A549 (cell line): Measurements from ENCODE around the gene OPA1. TPM values are rescaled to one million over a fixed set of nuclear protein-coding genes. Genes with fewer than 3 reads are reported as not detected.

Experiments used
- ATAC-seq, 2 experiments: fragments of 200-7000 bp in 1 of 2; fragments of >200 bp in 1 of 2; cut with Nextera tagmentation in 1 of 2; cut with Tn5 transposase in 1 of 2; 3 replicates each; pipeline versions ENCODE4 v1.8.0 to v1.9.1; 2018 to 2020; ENCODE audit warnings: mild to moderate bottlenecking in 1 of 2, moderate library complexity in 1 of 2
- CTCF ChIA-PET: fragments of 300-600 bp; sonication (Branson Sonifier 250); formaldehyde crosslinking; extraction: SDS; loops from one replicate; lab custom pipeline; 2021; ENCODE audit warnings: antibody characterized with exemption, inconsistent platforms; lab: Yijun Ruan, JAX
- POLR2A ChIA-PET: fragments of 350-600 bp; formaldehyde crosslinking; extraction: SDS; loops from one replicate; lab custom pipeline; 2021; ENCODE audit warnings: antibody characterized with exemption, inconsistent platforms; lab: Yijun Ruan, JAX
- DNase-seq, 2 experiments: peaks; one replicate each; pipeline versions ENCODE4 v3.0.0 to v3.0.0-alpha.2; 2011 to 2016; ENCODE audit warnings: low read depth in 1 of 2, low spot score in 1 of 2
- FAIRE-seq: peaks from 2 replicates; lab custom pipeline; 2011; peaks lifted over from hg19 to GRCh38; lab: Jason Lieb, UNC
- H3K27ac ChIP-seq, 2 experiments: fragments of >200 bp; sonication (Bioruptor Twin); formaldehyde crosslinking; 3 replicates each; pipeline ENCODE4 v1.5.1; 2016 to 2017
- H3K4me1 ChIP-seq: fragments of >200 bp; sonication (Bioruptor Twin); formaldehyde crosslinking; 3 replicates; pipeline ENCODE4 v1.6.1; 2016
- H3K4me2 ChIP-seq: fragments of >200 bp; sonication (Bioruptor Twin); formaldehyde crosslinking; 3 replicates; pipeline ENCODE4 v1.6.1; 2016
- H3K4me3 ChIP-seq: fragments of >200 bp; sonication (Bioruptor Twin); formaldehyde crosslinking; 3 replicates; pipeline ENCODE4 v1.5.1; 2016
- H3K9me3 ChIP-seq: fragments of >200 bp; sonication (Bioruptor Twin); formaldehyde crosslinking; 3 replicates; pipeline ENCODE4 v1.6.1; 2016
- CHD4 ChIP-seq: fragments of 200-600 bp; sonication (generic); IDR thresholded peaks from 2 replicates; pipeline ENCODE4 v1.6.1; 2016; ENCODE audit warnings: antibody characterized with exemption, mild to moderate bottlenecking, borderline replicate concordance
- EHF ChIP-seq: fragments of 250-450 bp; sonication (Bioruptor Pico); IDR thresholded peaks from 2 replicates; pipeline ENCODE4 v1.5.0; 2020; ENCODE audit warnings: mild to moderate bottlenecking
- EHMT2 ChIP-seq: fragments of 200-600 bp; sonication (generic); IDR thresholded peaks from 2 replicates; pipeline ENCODE4 v1.6.1; 2016; ENCODE audit warnings: antibody characterized with exemption, low read depth, mild to moderate bottlenecking, moderate library complexity
- FOXS1 ChIP-seq: fragments of 250-450 bp; sonication (Bioruptor Pico); IDR thresholded peaks from 2 replicates; pipeline ENCODE4 v1.5.0; 2020; ENCODE audit warnings: mild to moderate bottlenecking, moderate library complexity
- GATA3 ChIP-seq: IDR thresholded peaks from 2 replicates; pipeline ENCODE4 v1.6.1; 2012; ENCODE audit warnings: borderline replicate concordance
- HEYL ChIP-seq: fragments of 250-450 bp; sonication (Bioruptor Pico); IDR thresholded peaks from 2 replicates; pipeline ENCODE4 v1.8.0; 2021; ENCODE audit warnings: mild to moderate bottlenecking, moderate library complexity
- MYC ChIP-seq: IDR thresholded peaks from 2 replicates; pipeline ENCODE4 v1.6.1; 2012; ENCODE audit warnings: mild to moderate bottlenecking, inconsistent platforms, low read length, improper control_type of control experiment, borderline replicate concordance
- NR3C1 ChIP-seq: fragments of >200 bp; sonication (Bioruptor Twin); formaldehyde crosslinking; IDR thresholded peaks from 3 replicates; pipeline ENCODE4 v1.6.1; 2017
- POLR2A ChIP-seq: IDR thresholded peaks from 2 replicates; pipeline ENCODE4 v1.6.1; 2012; ENCODE audit warnings: mild to moderate bottlenecking, low read length
- RFX5 ChIP-seq: fragments of 450-650 bp; IDR thresholded peaks from 2 replicates; pipeline ENCODE4 v1.7.1; 2014; ENCODE audit warnings: antibody characterized with exemption, mild to moderate bottlenecking, moderate library complexity
- SREBF2 ChIP-seq: fragments of 450-650 bp; IDR thresholded peaks from 2 replicates; pipeline ENCODE4 v1.6.1; 2014; ENCODE audit warnings: mild to moderate bottlenecking, moderate library complexity
- TP53 ChIP-seq: fragments of 250-450 bp; sonication (Bioruptor Pico); IDR thresholded peaks from 2 replicates; pipeline ENCODE4 v1.5.0; 2021; ENCODE audit warnings: mild to moderate bottlenecking, moderate library complexity
- ZC3H11A ChIP-seq: fragments of 450-650 bp; IDR thresholded peaks from 2 replicates; pipeline ENCODE4 v1.6.1; 2014; ENCODE audit warnings: antibody characterized with exemption, mild to moderate bottlenecking
- ZFP36 ChIP-seq: fragments of 450-650 bp; IDR thresholded peaks from 2 replicates; pipeline ENCODE4 v1.6.1; 2014; ENCODE audit warnings: borderline replicate concordance; ENCODE audit not compliant: partially characterized antibody
- ZNF302 ChIP-seq: fragments of 250-450 bp; sonication (Bioruptor Pico); IDR thresholded peaks from 2 replicates; pipeline ENCODE4 v1.9.0; 2021; ENCODE audit warnings: inconsistent platforms, mild to moderate bottlenecking, moderate library complexity
- WGBS: methylation state at CpG from one replicate; pipeline ENCODE4 v1.1.6; 2017; ENCODE audit errors: missing lambda C conversion rate; 5-methylcytosine and 5-hydroxymethylcytosine counted together
- polyA plus RNA-seq, 4 experiments: library from polyadenylated mRNA; depleted of rRNA in 3 of 4; stranded (reverse); fragments of >200 nt; fragmentation: RNase III in 1 of 4; extraction: RNeasy Plus Mini Kit Qiagen cat#74134 plus additional on column Dnase treatment in 1 of 4; gene quantifications; 2 replicates in 3 of 4; 3 replicates in 1 of 4; pipeline ENCODE4 v1.2.3, GENCODE V29; 2011 to 2017
- TF ChIP-seq, protein P1 (sequence below): fragments of >200 bp; sonication (Bioruptor Twin); formaldehyde crosslinking; IDR thresholded peaks from 2 replicates; pipeline ENCODE4 v1.6.1; 2016
- TF ChIP-seq, protein P2 (sequence below): fragments of 250-450 bp; sonication (Bioruptor Pico); IDR thresholded peaks from 2 replicates; pipeline ENCODE4 v1.5.0; 2020; ENCODE audit warnings: low read depth, mild to moderate bottlenecking, moderate library complexity
- TF ChIP-seq, protein P3 (sequence below): IDR thresholded peaks from 2 replicates; pipeline ENCODE4 v1.6.1; 2012

The OPA1 gene
- polyA plus RNA-seq, 2 of the 4 experiments (the other 2 are of a cell fraction), result 31.7 to 54.4 TPM

DNA sequence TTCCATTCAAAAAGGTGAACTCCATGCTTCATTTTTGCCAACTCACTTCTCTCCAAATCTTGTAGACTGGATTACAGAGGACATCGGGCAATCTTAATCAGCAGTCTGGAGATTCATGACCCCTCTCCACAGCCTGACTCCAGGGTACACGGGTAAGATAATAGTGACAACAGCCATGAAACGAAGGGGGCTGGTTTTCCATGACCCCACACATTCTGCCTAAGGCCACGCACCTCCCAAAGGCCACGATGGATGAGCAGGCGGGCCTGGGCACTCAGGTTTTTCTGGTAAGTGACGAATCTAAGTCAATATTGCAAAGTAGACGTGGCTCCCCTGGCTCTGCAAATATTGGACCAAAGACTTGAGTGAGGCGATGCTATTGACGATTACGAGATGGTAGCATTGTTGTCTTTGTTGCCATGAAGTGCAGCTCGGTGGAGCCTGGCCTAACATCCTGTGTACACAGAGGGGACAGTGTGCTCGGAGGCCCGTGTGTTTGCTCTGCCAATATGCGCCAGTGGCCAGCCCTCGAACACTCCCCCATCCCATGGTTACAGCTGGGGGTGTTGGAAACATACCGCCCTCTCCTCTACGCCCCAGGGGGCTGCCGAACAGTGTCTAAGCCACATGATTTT is 119.1 kb downstream of the OPA1 start:
- Histone ChIP-seq H3K27ac (no peak overlapping the region), H3K9me3 (peaks cover 4% of the 10 kb centered on the region; the same call in 1 of the 3 replicates), H3K4me1 (no peaks in the 10 kb centered on the region), H3K4me3 (no peak overlapping the region), H3K4me2 (no peak overlapping the region)
- ChIA-PET CTCF (no interaction called here), POLR2A (no interaction called here)
- no peak for FAIRE-seq
- WGBS, result 81% methylated on average over 16 of the region's 19 CpGs
- no peak for DNase-seq
- no peak for ATAC-seq
- TF ChIP-seq ZNF302 (no peak), GATA3 (no peak), MYC (no peak), NR3C1 (no peak)
- TF ChIP-seq, protein P1, sequence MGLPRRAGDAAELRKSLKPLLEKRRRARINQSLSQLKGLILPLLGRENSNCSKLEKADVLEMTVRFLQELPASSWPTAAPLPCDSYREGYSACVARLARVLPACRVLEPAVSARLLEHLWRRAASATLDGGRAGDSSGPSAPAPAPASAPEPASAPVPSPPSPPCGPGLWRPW, result no peak

DNA sequence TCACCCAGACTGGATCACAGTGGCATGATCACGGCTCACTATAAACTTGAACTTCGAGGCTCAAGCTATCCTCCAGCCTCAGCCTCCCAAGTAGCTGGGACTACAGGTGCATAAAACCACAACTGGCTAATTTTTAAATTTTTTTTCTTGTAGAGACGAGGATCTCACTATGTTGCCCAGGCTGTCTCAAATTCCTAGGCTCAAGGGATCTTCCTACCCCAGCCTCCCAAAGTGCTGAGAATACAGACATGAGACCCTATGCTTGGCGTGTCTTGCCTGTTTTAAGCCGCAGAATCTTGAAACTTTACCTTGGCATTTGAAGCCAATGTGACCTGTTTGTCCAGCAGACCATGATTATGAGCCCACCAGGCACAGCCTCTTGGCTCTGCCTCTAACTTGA is 119.9 kb downstream of the OPA1 start:
- Histone ChIP-seq H3K27ac (no peak overlapping the region), H3K9me3 (peaks cover 4% of the 10 kb centered on the region; the same call in 1 of the 3 replicates), H3K4me3 (no peak overlapping the region), H3K4me1 (no peaks in the 10 kb centered on the region), H3K4me2 (no peak overlapping the region)
- CTCF ChIA-PET, result no interaction called here
- ATAC-seq (no peak), FAIRE-seq (no peak), DNase-seq (no peak)
- POLR2A ChIA-PET, result no interaction called here
- WGBS, result 79% methylated on average over 5 of the region's 5 CpGs
- TF ChIP-seq MYC (no peak), RFX5 (no peak)
- TF ChIP-seq, protein P2, sequence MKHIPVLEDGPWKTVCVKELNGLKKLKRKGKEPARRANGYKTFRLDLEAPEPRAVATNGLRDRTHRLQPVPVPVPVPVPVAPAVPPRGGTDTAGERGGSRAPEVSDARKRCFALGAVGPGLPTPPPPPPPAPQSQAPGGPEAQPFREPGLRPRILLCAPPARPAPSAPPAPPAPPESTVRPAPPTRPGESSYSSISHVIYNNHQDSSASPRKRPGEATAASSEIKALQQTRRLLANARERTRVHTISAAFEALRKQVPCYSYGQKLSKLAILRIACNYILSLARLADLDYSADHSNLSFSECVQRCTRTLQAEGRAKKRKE (CRISPR knock-in tag), result no peak

DNA sequence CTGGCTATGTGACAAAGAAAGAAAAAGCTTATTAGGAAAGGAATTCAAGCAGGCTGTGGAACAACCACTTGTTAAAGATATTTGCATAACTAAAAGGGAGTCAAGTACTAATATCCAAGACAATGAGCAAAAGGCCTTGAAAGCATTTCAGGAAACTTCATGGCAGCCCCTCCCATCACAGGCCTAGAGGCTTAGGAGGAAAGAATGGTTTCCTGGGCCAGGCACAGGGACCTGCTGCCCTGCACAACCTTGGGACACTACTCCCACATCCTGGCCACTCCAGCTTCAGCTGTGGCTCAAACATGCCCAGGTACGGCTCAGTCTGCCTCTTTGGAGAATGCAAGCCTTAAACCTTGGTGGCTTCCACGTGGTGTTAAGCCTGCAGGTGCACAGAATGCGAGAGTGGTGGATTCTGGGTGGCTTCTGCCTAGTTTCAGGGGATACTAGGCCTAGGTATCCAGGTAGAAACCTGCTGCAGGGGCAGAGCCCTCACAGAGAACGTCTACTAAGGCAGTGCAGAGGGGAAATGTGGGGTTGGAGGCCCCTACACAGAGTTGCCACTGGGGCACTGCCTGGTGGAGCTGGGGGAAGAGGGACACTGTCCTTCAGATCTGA is 121.6 kb downstream of the OPA1 start:
- CTCF ChIA-PET, result no interaction called here
- WGBS, result 0% methylated on average over 1 of the region's 4 CpGs
- Histone ChIP-seq H3K4me2 (no peak overlapping the region), H3K4me3 (no peak overlapping the region), H3K9me3 (peaks cover 4% of the 10 kb centered on the region; the same call in 1 of the 3 replicates), H3K4me1 (no peaks in the 10 kb centered on the region), H3K27ac (no peak overlapping the region)
- no peak for ATAC-seq
- POLR2A ChIA-PET, result no interaction called here
- TF ChIP-seq EHF (CRISPR knock-in tag), result no peak
- peak; percentile 95 for TF ChIP-seq ZFP36
- TF ChIP-seq HEYL (CRISPR knock-in tag), result no peak
- TF ChIP-seq FOXS1, result no peak
- FAIRE-seq, result no peak
- no peak for DNase-seq

DNA sequence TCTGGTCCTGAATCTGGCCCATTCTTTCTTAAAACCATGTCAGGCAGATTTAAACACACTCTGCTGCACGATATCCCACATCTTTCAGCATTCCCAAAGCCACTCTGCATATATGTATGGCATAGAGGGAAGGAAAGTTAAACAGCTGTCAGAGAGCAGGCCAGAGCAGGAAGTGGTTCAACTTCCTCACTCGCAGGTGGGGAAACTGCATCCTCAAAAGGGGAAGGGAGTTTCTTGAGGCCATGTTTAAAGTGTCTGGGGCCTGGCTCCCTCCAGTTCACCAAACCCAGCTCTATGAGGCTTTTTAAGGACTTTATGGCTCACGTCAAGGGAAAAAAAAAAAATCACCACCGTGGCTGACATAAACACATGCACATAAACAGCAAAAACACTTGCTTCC is 123.1 kb downstream of the OPA1 start:
- Histone ChIP-seq H3K4me1 (no peaks in the 10 kb centered on the region), H3K9me3 (peaks cover 10% of the 10 kb centered on the region; the same call in 2 of the 3 replicates), H3K4me2 (no peak overlapping the region), H3K27ac (no peak overlapping the region), H3K4me3 (no peak overlapping the region)
- ChIA-PET CTCF (interaction anchor here (0.9 kb wide), 1 partner anchor 34 kb away, joined by 3 read pairs; no protein-coding TSS in a partner anchor), POLR2A (no interaction called here)
- ATAC-seq (no peak), DNase-seq (no peak), FAIRE-seq (no peak)
- 65% methylated on average over 4 of the region's 4 CpGs for WGBS
- TF ChIP-seq ZC3H11A (no peak), TP53 (CRISPR knock-in tag) (no peak), EHMT2 (no peak), POLR2A (no peak), CHD4 (no peak), SREBF2 (no peak), ZFP36 (no peak)
- TF ChIP-seq, protein P3, sequence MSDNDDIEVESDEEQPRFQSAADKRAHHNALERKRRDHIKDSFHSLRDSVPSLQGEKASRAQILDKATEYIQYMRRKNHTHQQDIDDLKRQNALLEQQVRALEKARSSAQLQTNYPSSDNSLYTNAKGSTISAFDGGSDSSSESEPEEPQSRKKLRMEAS, result no peak
- TF ChIP-seq, protein P1, result no peak
